Neural cell (in vitro differentiated cells): ENCODE measurements around the gene CHRNA7. TPM values are rescaled to one million over a fixed set of nuclear protein-coding genes. Genes with fewer than 3 reads are reported as not detected.

Source experiments
- H2AFZ ChIP-seq: fragments of 200-600, 300-800 bp; sonication (generic), shearing (Covaris generic); 2 replicates; pipeline ENCODE4 v1.6.0; 2014; ENCODE audit warnings: low read depth, mild to moderate bottlenecking, antibody characterized with exemption, low read length, moderate library complexity
- H3F3A ChIP-seq: fragments of 200-600 bp; shearing (Covaris generic); 2 replicates; pipeline ENCODE4 v1.6.1; 2016; ENCODE audit warnings: mild to moderate bottlenecking, moderate library complexity, mixed read lengths, antibody characterized with exemption, low read length; ENCODE audit not compliant: insufficient read depth, poor library complexity, severe bottlenecking
- H3K27ac ChIP-seq: fragments of 200-600, 300-800 bp; sonication (generic), shearing (Covaris generic); 2 replicates; pipeline ENCODE4 v1.5.1; 2014; ENCODE audit warnings: mild to moderate bottlenecking, low read length, moderate library complexity
- H3K27me3 ChIP-seq: fragments of 300-800, 200-600 bp; sonication (generic), shearing (Covaris generic); 2 replicates; pipeline ENCODE4 v1.6.0; 2014; ENCODE audit warnings: mild to moderate bottlenecking, low read depth, low read length, moderate library complexity; ENCODE audit not compliant: insufficient read depth
- H3K36me3 ChIP-seq: fragments of 300-800, 200-600 bp; sonication (generic), shearing (Covaris generic); 2 replicates; pipeline ENCODE4 v1.5.1; 2014; ENCODE audit warnings: mild to moderate bottlenecking, antibody characterized with exemption, low read length, moderate library complexity; ENCODE audit not compliant: insufficient read depth
- H3K4me2 ChIP-seq: fragments of 300-800, 200-600 bp; sonication (generic), shearing (Covaris generic); 2 replicates; pipeline ENCODE4 v1.6.0; 2014; ENCODE audit warnings: mild to moderate bottlenecking, low read length
- H3K4me3 ChIP-seq: fragments of 300-800, 200-600 bp; sonication (generic), shearing (Covaris generic); 2 replicates; pipeline ENCODE4 v1.5.1; 2014; ENCODE audit warnings: mild to moderate bottlenecking, low read length, moderate library complexity
- H3K79me2 ChIP-seq: fragments of 200-600 bp; shearing (Covaris generic); replicated peaks from 2 replicates; pipeline ENCODE4 v1.6.0; 2014; ENCODE audit warnings: mild to moderate bottlenecking, low read length, moderate library complexity; ENCODE audit not compliant: insufficient read depth
- H3K9ac ChIP-seq: fragments of 300-800, 200-600 bp; sonication (generic), shearing (Covaris generic); 2 replicates; pipeline ENCODE4 v1.6.1; 2016; ENCODE audit warnings: mild to moderate bottlenecking, low read length, mixed read lengths
- H3K9me2 ChIP-seq: fragments of 200-600 bp; shearing (Covaris generic); 2 replicates; pipeline ENCODE4 v1.6.1; 2016; ENCODE audit warnings: mild to moderate bottlenecking, low read length, mixed read lengths; ENCODE audit not compliant: insufficient read depth
- H3K9me3 ChIP-seq: fragments of 200-600, 300-800 bp; sonication (generic), shearing (Covaris generic); 2 replicates; pipeline ENCODE4 v1.6.1; 2016; ENCODE audit warnings: mild to moderate bottlenecking, mixed run types, low read length, moderate library complexity, mixed read lengths
- H4K20me1 ChIP-seq: fragments of 200-600 bp; shearing (Covaris generic); 2 replicates; pipeline ENCODE4 v1.6.1; 2016; ENCODE audit warnings: mild to moderate bottlenecking, mixed run types; ENCODE audit not compliant: insufficient read depth
- EP300 ChIP-seq: fragments of 450-650 bp; conservative IDR thresholded peaks from 2 replicates; pipeline ENCODE4 v1.6.1; 2014; ENCODE audit warnings: antibody characterized with exemption, mild to moderate bottlenecking, moderate library complexity; ENCODE audit not compliant: poor library complexity, severe bottlenecking
- EZH2 ChIP-seq: fragments of 200-600, 300-800 bp; shearing (Covaris generic), sonication (generic); IDR thresholded peaks from 2 replicates; pipeline ENCODE4 v1.6.1; 2014; ENCODE audit warnings: antibody characterized with exemption, low read length, borderline replicate concordance, mild to moderate bottlenecking; ENCODE audit not compliant: insufficient read depth, poor library complexity, severe bottlenecking
- MXI1 ChIP-seq: fragments of 450-650 bp; conservative IDR thresholded peaks from 2 replicates; pipeline ENCODE4 v1.6.1; 2014; ENCODE audit warnings: antibody characterized with exemption, mild to moderate bottlenecking; ENCODE audit not compliant: poor library complexity, severe bottlenecking
- POLR2AphosphoS5 ChIP-seq: IDR thresholded peaks from 2 replicates; pipeline ENCODE4 v1.6.1; 2012
- RAD21 ChIP-seq: fragments of 450-650 bp; conservative IDR thresholded peaks from 2 replicates; pipeline ENCODE4 v1.6.1; 2014; ENCODE audit warnings: antibody characterized with exemption, mild to moderate bottlenecking, moderate library complexity
- SMC3 ChIP-seq: fragments of 450-650 bp; conservative IDR thresholded peaks from 2 replicates; pipeline ENCODE4 v1.6.1; 2014; ENCODE audit warnings: antibody characterized with exemption, mild to moderate bottlenecking, moderate library complexity; ENCODE audit not compliant: poor library complexity
- TAF1 ChIP-seq: IDR thresholded peaks from 2 replicates; pipeline ENCODE4 v1.6.1; 2012; ENCODE audit warnings: low read depth
- polyA plus RNA-seq: library from polyadenylated mRNA; depleted of rRNA; stranded (reverse); fragments of >200 nt; gene quantifications from 2 replicates; pipeline ENCODE4 v1.2.3, GENCODE V29; 2014
- TF ChIP-seq, protein P1 (sequence below): fragments of 450-650 bp; IDR thresholded peaks from 2 replicates; pipeline ENCODE4 v1.5.1; 2014; ENCODE audit warnings: antibody characterized with exemption, mild to moderate bottlenecking, moderate library complexity; ENCODE audit not compliant: poor library complexity, severe bottlenecking
- TF ChIP-seq, protein P2 (sequence below): IDR thresholded peaks from 2 replicates; pipeline ENCODE4 v1.6.1; 2012; ENCODE audit warnings: borderline replicate concordance

The CHRNA7 gene
- polyA plus RNA-seq, 1 donor from 2014 or later: 5.0 TPM

DNA sequence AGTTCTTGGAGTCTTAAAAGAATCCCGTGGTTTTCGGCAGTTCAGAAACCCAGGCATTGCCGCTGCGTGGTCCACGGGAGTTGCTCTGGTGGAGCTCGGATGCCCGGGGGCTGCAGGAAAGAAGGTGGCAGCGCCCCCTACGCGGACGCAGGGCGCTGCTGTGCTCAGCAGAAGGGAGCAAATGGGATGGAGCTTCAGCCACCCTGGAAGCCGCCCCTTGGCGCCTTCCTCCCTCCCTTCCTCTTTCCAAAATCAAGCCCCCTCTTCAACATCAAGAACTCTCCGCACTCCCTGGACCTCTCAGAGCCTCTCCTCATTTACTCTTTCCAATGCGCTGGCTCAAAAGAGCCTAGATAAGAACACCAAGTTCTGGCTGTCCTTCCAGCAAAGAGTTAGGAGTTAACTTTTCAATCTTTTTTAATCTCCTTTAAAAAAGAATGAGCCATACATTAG, 880 bp upstream of the CHRNA7 start:
- H3K9ac ChIP-seq: peak overlapping the region; percentile 80
- H3F3A ChIP-seq: no peaks in the 10 kb centered on the region
- no peaks in the 10 kb centered on the region for H3K9me2 ChIP-seq
- H3K27ac ChIP-seq: peak overlapping the region; percentile 43
- peaks cover 12% of the 10 kb centered on the region for H3K27me3 ChIP-seq
- peak overlapping the region; percentile 90 for H2AFZ ChIP-seq
- peak overlapping the region; percentile 92 for H3K4me2 ChIP-seq
- no peaks in the 10 kb centered on the region for H4K20me1 ChIP-seq
- H3K4me3 ChIP-seq: peak overlapping the region; percentile 90
- H3K79me2 ChIP-seq: no peaks in the 10 kb centered on the region
- TF ChIP-seq, protein P1, sequence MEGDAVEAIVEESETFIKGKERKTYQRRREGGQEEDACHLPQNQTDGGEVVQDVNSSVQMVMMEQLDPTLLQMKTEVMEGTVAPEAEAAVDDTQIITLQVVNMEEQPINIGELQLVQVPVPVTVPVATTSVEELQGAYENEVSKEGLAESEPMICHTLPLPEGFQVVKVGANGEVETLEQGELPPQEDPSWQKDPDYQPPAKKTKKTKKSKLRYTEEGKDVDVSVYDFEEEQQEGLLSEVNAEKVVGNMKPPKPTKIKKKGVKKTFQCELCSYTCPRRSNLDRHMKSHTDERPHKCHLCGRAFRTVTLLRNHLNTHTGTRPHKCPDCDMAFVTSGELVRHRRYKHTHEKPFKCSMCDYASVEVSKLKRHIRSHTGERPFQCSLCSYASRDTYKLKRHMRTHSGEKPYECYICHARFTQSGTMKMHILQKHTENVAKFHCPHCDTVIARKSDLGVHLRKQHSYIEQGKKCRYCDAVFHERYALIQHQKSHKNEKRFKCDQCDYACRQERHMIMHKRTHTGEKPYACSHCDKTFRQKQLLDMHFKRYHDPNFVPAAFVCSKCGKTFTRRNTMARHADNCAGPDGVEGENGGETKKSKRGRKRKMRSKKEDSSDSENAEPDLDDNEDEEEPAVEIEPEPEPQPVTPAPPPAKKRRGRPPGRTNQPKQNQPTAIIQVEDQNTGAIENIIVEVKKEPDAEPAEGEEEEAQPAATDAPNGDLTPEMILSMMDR: peak; percentile 72
- TF ChIP-seq TAF1 (no peak), SMC3 (peak; percentile 26), RAD21 (peak; percentile 49), EZH2 (no peak), MXI1 (no peak), POLR2AphosphoS5 (no peak), EP300 (no peak)
- TF ChIP-seq, protein P2, sequence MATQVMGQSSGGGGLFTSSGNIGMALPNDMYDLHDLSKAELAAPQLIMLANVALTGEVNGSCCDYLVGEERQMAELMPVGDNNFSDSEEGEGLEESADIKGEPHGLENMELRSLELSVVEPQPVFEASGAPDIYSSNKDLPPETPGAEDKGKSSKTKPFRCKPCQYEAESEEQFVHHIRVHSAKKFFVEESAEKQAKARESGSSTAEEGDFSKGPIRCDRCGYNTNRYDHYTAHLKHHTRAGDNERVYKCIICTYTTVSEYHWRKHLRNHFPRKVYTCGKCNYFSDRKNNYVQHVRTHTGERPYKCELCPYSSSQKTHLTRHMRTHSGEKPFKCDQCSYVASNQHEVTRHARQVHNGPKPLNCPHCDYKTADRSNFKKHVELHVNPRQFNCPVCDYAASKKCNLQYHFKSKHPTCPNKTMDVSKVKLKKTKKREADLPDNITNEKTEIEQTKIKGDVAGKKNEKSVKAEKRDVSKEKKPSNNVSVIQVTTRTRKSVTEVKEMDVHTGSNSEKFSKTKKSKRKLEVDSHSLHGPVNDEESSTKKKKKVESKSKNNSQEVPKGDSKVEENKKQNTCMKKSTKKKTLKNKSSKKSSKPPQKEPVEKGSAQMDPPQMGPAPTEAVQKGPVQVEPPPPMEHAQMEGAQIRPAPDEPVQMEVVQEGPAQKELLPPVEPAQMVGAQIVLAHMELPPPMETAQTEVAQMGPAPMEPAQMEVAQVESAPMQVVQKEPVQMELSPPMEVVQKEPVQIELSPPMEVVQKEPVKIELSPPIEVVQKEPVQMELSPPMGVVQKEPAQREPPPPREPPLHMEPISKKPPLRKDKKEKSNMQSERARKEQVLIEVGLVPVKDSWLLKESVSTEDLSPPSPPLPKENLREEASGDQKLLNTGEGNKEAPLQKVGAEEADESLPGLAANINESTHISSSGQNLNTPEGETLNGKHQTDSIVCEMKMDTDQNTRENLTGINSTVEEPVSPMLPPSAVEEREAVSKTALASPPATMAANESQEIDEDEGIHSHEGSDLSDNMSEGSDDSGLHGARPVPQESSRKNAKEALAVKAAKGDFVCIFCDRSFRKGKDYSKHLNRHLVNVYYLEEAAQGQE: no peak
- no peaks in the 10 kb centered on the region for H3K9me3 ChIP-seq
- no peaks in the 10 kb centered on the region for H3K36me3 ChIP-seq

DNA sequence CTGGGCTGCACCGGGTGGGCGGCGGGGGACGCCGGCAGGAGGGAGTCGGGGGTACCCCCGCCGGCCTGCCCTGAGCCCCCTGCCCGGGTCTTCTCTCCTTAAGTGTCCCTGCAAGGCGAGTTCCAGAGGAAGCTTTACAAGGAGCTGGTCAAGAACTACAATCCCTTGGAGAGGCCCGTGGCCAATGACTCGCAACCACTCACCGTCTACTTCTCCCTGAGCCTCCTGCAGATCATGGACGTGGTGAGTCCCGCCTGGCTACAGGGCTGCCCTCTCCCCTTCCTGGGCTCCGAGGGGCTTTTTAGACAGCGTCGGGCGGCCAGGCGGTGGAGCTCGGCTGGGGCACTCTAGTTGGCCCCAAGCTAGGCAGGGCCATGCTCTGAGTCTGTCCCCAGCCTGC, 480 bp downstream of the CHRNA7 start:
- no peak for TF ChIP-seq SMC3
- TF ChIP-seq MXI1: peak; percentile 1
- H3K9ac ChIP-seq: peak overlapping the region; percentile 67
- H3K27ac ChIP-seq: no peak overlapping the region

More for the DNA sequence above, 480 bp downstream of the CHRNA7 start:
- Histone ChIP-seq H3K4me2 (peak overlapping the region; percentile 74), H3K9me3 (no peaks in the 10 kb centered on the region), H3K79me2 (no peaks in the 10 kb centered on the region), H2AFZ (peak overlapping the region; percentile 31), H4K20me1 (no peaks in the 10 kb centered on the region), H3F3A (no peaks in the 10 kb centered on the region), H3K36me3 (no peaks in the 10 kb centered on the region), H3K9me2 (no peaks in the 10 kb centered on the region), H3K4me3 (peak overlapping the region; percentile 90), H3K27me3 (peaks cover 12% of the 10 kb centered on the region)
